Lower leg skin (tissue), 4 donors: Measurements from ENCODE around the gene PDE8B. TPM values are rescaled to one million over a fixed set of nuclear protein-coding genes. Genes with fewer than 3 reads are reported as not detected.

ENCODE experiments used
- DNase-seq, 2 donors: peaks; one replicate each; pipeline ENCODE4 v3.0.0-alpha.2; 2019; ENCODE audit warnings: low spot score in 2 of 2
- H3K4me3 ChIP-seq: fragments of 200-600 bp; sonication (generic); 2 replicates; pipeline ENCODE4 v1.5.1; 2017; ENCODE audit warnings: mild to moderate bottlenecking, low read depth; ENCODE audit not compliant: poor library complexity, severe bottlenecking
- POLR2A ChIP-seq, 2 donors: fragments of 450-650 bp; IDR thresholded peaks; one replicate each; pipeline ENCODE4 v1.6.1; 2016 to 2017; ENCODE audit warnings: antibody characterized with exemption in 2 of 2, mild to moderate bottlenecking in 1 of 2, moderate library complexity in 1 of 2
- WGBS, 2 donors: methylation state at CpG; one replicate each; pipeline ENCODE4 v1.1.5; 2018; 5-methylcytosine and 5-hydroxymethylcytosine counted together
- intact Hi-C: fragments of 100-400 bp; cut with DNase I; formaldehyde crosslinking; loops from one replicate; pipeline ENCODE4 v1.15.0; 2023; ENCODE audit warnings: low total_unique reads
- total RNA-seq, 4 donors: library from RNA; depleted of rRNA; stranded (reverse); fragments of >200 nt; gene quantifications; one replicate each; pipeline ENCODE4 v1.1.0, GENCODE V29; 2016
- TF ChIP-seq, protein P1 (sequence below), 3 donors: fragments of 450-650 bp; IDR thresholded peaks; one replicate each; pipeline ENCODE4 v1.5.1; 2016; ENCODE audit warnings: antibody characterized with exemption in 3 of 3, mild to moderate bottlenecking in 3 of 3, moderate library complexity in 2 of 3

Gene PDE8B
- total RNA-seq, 4 donors from 2014 or later = 2.3 to 4.5 (median 2.6) TPM

DNA sequence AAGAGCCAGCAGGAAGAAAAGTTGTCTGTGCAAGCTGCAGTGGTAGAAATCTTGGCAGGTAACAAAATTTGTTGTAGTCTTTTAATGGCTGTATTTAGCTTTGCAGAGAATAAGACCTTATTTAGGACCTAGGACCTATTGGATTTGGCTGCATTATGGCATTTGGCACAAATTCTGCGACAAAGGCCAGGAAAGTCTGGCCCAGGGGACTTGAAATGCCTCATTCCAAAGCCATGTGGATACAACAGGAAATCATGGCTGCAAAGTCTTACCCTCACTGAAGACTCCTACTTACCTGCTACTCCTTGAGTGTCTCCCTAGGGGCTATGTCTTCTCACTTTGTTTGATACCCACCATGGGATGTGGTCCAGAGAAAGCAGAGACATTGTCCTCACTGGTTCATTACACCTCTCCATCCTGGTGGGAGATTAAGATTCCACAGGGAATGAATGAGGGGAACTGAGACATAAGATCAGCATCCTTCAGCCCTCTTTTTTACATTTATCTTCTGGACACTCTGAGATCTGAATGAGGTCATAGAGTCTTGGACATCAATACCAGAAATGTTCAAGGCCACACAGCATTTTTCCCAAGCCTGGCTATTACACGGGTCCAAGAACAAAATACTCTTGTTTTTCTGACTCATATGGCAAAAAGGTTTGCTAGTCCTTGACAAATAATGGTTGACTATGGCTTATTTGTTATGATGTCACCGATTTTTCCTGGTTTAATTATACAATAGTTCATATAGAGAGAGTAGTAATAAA lies 119.4 kb downstream of the PDE8B start:
- intact Hi-C loops = no loop called here
- H3K4me3 ChIP-seq = no peak overlapping the region
- no peak for DNase-seq
- WGBS, 2 donors = 66 to 75% methylated on average over 3 of the region's 3 CpGs
- TF ChIP-seq POLR2A (IDR thresholded peaks at IDR 0.05) = no peak
- TF ChIP-seq, protein P1, sequence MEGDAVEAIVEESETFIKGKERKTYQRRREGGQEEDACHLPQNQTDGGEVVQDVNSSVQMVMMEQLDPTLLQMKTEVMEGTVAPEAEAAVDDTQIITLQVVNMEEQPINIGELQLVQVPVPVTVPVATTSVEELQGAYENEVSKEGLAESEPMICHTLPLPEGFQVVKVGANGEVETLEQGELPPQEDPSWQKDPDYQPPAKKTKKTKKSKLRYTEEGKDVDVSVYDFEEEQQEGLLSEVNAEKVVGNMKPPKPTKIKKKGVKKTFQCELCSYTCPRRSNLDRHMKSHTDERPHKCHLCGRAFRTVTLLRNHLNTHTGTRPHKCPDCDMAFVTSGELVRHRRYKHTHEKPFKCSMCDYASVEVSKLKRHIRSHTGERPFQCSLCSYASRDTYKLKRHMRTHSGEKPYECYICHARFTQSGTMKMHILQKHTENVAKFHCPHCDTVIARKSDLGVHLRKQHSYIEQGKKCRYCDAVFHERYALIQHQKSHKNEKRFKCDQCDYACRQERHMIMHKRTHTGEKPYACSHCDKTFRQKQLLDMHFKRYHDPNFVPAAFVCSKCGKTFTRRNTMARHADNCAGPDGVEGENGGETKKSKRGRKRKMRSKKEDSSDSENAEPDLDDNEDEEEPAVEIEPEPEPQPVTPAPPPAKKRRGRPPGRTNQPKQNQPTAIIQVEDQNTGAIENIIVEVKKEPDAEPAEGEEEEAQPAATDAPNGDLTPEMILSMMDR (IDR thresholded peaks at IDR 0.05) = no peak

DNA sequence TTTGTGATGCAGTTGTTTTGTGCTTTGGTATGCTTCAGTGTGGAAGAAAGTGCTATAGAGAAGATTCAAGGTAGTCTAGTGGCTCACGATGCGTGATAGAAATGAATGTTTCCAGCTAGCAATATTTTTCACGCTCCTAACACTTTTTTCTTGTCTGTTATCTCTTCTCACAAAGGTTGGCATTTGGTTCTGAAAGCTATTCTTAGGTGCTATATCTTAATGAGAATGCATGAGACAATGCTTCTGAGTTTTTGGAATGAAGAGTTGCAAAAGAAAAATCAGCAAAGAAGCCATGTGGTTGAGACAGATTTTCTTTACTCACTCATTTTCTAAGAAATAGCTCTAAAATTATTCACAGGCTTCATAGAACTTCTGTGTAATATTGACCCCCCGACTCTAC lies 122.6 kb downstream of the PDE8B start:
- TF ChIP-seq POLR2A (IDR thresholded peaks at IDR 0.05) = no peak
- TF ChIP-seq, protein P1 (IDR thresholded peaks at IDR 0.05) = no peak
- H3K4me3 ChIP-seq = no peak overlapping the region
- intact Hi-C loops = no loop called here
- 91 to 94% methylated on average over 4 of the region's 4 CpGs for WGBS, 2 donors
- no peak for DNase-seq

DNA sequence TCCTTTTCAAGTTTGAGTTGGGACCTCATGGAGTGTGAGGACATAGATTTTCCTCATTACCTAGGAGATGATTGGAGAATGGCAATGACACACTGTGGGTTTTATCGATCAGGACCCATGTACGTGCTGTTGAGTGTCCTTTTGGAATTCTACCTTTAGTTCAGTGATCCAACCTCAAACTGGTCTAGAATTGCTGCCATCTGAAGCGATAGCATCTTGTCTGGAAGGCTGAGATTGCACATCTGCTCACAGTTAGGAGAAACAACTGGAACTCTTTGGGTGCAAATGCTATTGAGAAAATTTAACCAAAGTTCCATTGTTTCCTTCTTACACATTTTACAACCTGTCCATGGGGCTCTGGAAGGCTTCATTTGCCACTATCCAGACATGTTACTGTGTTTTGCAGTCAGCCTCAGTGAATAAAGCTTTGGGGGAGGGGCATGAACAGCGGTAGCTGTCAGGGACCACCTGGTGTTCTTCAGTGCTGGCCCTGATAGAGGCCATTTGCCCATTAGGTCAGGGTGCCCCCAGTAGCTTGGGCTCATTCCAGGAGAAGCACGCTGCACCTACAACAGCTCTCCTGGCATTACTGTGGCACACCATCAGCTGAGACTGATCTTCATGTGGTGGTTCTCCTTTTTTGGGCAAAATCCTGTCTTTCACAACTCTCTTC lies 123.1 kb downstream of the PDE8B start:
- no peak for TF ChIP-seq POLR2A (IDR thresholded peaks at IDR 0.05)
- TF ChIP-seq, protein P1 (IDR thresholded peaks at IDR 0.05) = no peak
- H3K4me3 ChIP-seq = no peak overlapping the region
- DNase-seq = no peak
- WGBS, 2 donors = 64 to 92% methylated on average over 5 of the region's 5 CpGs
- intact Hi-C loops = no loop called here

- H3K4me3 ChIP-seq = no peak overlapping the region
These were observed 126.8 kb downstream of the PDE8B start for GRCh38 chr5:77337246-77337645.

DNA sequence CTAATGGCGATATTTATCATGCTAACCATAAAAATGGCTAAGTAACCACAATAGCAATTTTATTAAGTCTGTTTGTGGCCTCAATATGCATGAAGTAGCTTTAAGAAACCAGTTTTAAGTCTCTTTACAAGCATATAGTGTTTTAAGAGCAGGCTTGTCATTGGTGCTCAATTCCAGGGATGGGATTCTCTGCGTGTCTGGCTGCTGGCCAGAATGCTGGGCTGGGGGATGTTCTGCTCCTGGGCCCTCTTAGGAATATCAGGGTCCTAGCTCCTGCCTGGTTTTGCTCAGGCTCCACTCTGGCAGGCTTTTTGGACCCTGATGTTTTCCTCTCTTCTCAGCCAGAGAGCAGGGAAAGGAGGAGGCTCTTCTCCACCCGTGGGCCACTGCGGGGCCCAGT lies 127.2 kb downstream of the PDE8B start:
- H3K4me3 ChIP-seq = no peak overlapping the region
- intact Hi-C loops = no loop called here
- WGBS, 2 donors = 42 to 54% methylated on average over 4 of the region's 4 CpGs
- TF ChIP-seq, protein P1 (IDR thresholded peaks at IDR 0.05) = no peak
- no peak for TF ChIP-seq POLR2A (IDR thresholded peaks at IDR 0.05)
- DNase-seq = no peak

More at GRCh38 chr5:77337246-77337645, 126.8 kb downstream of the PDE8B start:
- no peak for TF ChIP-seq POLR2A (IDR thresholded peaks at IDR 0.05)
- TF ChIP-seq, protein P1 (IDR thresholded peaks at IDR 0.05) = no peak
- DNase-seq = no peak
- 87 to 89% methylated on average over 3 of the region's 3 CpGs for WGBS, 2 donors
- intact Hi-C loops = no loop called here
